Body of pancreas (tissue), 4 donors: ENCODE measurements around the gene CSKMT.

Experiments
- CTCF ChIP-seq, 7 experiments: fragments of 450-650 bp in 4 of 7; fragments of 200-600 bp in 3 of 7; sonication (generic) in 3 of 7; IDR thresholded peaks; one replicate each; pipeline ENCODE4 v1.5.1; 2016 to 2019; ENCODE audit warnings: antibody characterized with exemption in 7 of 7
- POLR2A ChIP-seq, 3 donors: fragments of 450-650 bp; IDR thresholded peaks; one replicate each; pipeline ENCODE4 v1.6.1; 2016; ENCODE audit warnings: antibody characterized with exemption in 3 of 3, mild to moderate bottlenecking in 2 of 3

GRCh38 chr11:62647609-62648005, 17.5 kb upstream of the CSKMT start:
- TF ChIP-seq CTCF (IDR thresholded peaks at IDR 0.05) (no peak), POLR2A (IDR thresholded peaks at IDR 0.05) (no peak)
